Mesenteric fat pad (tissue), 1 donor: ENCODE measurements around the gene FTHL17. TPM values are rescaled to one million over a fixed set of nuclear protein-coding genes. Genes with fewer than 3 reads are reported as not detected.

Source experiments
- DNase-seq: peaks from one replicate; pipeline ENCODE4 v3.0.0-alpha.2; 2020; ENCODE audit warnings: low spot score
- total RNA-seq: library from RNA; stranded (reverse); fragmentation: NEBNext Ultra II Directional; extraction: Animal tissue kit (Norgen Biotek cat#: 25700); gene quantifications from one replicate; pipeline ENCODE4 v1.2.1, GENCODE V29; 2021
- donor health status: DM: yes; HTN: yes; CAD: no.

Gene FTHL17
- total RNA-seq, 1 donor from 2014 or later: not detected

GRCh38 chrX:31038575-31039326, 33.1 kb downstream of the FTHL17 start:
- DNase-seq: no peak

- no peak for DNase-seq
These were observed 34.9 kb downstream of the FTHL17 start for GRCh38 chrX:31036895-31037294.

DNA sequence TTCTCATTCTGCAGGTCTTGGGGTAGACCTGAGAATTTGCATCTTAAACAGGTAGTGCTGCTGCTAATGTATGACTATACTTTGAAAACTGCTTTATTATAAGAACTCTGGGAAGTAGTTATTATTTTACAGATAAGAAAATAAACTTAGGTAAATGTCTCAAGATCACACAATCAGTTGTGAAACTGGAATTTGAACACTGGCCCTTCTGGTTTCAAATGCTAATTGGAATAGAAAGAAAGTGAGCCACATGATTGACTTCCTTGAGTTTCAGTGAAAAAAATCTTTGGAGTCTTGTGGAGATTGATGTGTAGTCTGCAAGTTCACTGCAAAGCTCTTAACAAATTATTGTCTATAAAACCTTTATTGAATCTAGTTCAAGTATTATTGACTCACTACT, 44.5 kb downstream of the FTHL17 start:
- DNase-seq: no peak

DNA sequence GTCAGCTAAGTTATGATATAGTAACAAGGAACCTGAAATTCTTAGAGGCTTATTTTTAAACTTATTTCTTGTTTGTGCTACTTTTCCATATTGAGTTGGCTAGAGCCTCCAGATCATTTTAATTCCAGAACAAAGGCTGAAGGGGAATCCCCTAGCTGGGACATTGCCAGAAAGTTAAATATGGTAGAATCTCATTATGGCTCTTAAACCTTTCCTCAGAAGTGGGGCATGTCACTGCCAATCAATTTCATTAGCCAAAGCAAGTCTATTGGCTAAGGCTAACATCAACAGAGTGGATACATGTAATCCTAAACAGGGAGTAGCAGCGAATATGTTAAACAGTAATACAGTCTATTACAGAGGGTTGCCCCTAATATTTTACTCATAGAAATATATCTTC, 47.0 kb downstream of the FTHL17 start:
- no peak for DNase-seq

GRCh38 chrX:31021537-31021936, 50.3 kb downstream of the FTHL17 start:
- DNase-seq: no peak

Other genes with a start within 250 kb of the FTHL17 start
- 18.5 TPM for gene TAB3, start 182.8 kb downstream of the FTHL17 start, total RNA-seq